Stimulated activated CD4-positive, alpha-beta T cell treated with anti-CD3 and anti-CD28 coated beads, Interleukin-4, amount 100 ng/mL, for 4 hours (primary cell): Measurements from ENCODE around the gene RFC2.
A peak's percentile ranks its signal among the peaks of the same experiment; 100 is the strongest.
"Not testable (repeated sequence)": the region's sequence is repeated elsewhere in the genome, so short reads cannot be mapped to it uniquely, and the experiment has no call there.

Source experiments
- DNase-seq, 2 experiments: peaks; one replicate each; pipeline ENCODE4 v3.0.0-alpha.2; 2020

Gene RFC2

DNA sequence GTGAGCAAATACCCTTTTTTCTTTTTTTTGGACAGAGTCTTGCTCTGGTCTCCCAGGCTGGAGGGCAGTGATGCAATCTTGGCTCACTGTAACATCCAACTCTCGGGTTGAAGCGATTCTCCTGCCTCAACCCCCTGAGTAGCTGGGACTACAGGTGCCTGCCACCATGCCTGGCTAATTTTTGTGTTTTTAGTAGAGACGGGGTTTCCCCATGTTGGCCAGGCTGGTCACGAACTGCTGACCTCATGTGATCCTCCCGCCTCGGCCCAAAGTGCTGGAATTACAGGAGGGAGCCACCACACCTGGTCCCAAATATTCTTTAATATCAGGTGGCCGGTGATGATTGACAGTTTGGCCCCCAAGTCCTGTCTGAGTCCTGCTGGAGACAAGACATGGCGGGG, 37.8 kb downstream of the RFC2 start:
- DNase-seq = no peak

- no peak for DNase-seq
Observed at GRCh38 chr7:74215921-74216320, 38.3 kb downstream of the RFC2 start.

GRCh38 chr7:74214816-74215630, 39.2 kb downstream of the RFC2 start:
- no peak for DNase-seq

- DNase-seq = no peak
Observed at GRCh38 chr7:74212661-74213060, 41.5 kb downstream of the RFC2 start.

DNA sequence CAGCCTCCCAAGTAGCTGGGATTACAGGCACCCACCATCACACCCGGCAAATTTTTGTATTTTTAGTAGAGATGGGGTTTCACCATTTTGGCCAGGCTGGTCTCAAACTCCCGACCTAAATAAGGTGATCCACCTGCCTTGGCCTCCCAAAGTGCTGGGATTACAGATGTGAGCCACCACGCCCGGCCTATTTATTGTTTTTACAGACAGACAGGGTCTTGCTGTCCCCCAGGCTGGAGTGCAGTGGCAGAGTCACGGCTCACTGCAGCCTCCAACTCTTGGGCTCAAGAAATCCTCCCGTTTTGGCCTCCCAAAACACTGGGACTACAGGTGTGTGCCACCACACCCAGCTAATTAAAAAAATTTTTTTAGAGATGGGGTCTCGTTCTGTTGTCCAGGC, 46.0 kb downstream of the RFC2 start:
- DNase-seq = not testable (repeated sequence)

DNA sequence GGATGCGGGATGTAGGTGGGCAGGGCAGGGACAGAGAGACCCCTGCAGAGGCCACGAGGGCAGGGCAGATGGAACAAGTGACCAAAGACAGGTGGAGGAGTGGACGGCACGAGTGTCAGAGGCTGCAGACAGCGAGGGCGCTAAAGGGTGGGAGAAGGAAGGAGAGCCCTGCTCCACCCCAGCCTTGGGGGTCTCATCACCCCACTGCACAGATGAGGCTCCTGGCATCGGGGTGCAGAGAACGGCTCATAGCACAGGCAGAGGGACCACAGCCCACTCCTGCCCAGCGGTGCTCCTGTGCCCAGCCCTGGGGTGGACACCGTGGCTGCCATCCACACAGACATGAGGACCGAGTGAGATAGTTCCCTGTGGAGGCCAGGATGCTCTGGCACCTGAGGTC, 46.6 kb downstream of the RFC2 start:
- DNase-seq = no peak

DNA sequence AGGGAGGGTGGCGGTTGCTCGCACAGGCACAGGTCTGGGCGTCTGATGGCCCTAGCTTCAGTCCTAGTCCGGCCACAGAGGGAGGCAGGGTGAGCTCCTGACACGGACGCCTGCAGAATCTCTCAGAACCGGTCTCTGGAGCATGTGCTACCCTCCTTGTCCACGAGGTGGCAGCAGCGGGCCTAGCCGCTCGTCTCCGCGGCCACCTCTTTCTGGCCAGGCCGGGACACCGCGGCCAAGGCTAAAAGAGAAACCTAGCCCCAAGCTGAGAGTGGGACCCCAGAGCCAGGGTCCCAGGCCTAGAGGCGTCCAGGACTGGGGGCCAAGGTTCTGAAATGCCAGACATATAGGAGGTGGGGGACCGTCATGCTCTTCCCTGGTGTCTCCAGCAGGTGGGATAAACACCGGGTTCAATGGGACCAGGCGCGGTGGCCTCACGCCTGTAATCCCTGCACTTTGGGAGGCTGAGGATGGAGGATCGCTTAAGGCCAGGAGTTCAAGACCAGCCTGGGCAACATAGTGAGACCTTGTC, 47.5 kb downstream of the RFC2 start:
- DNase-seq = peak; percentile 59 to 80

DNA sequence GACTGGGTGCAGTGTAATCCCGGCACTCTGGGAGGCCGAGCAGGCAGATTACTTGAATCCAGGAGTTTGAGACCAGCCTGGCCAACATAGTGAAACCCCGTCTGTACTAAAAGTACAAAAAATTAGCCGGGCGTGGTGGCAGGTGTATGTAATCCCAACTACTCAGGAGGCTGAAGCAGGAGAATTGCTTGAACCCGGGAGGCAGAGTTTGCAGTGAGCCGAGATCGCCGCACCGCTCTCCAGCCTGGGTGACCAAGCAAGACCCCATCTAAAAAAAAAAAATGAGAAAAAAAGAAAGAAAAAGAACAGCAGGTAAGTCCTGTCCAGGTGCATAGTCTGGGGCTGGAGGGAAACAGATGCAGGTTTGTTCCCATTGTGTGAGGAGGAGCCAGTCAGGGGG, 48.1 kb downstream of the RFC2 start:
- DNase-seq = not testable (repeated sequence)

DNA sequence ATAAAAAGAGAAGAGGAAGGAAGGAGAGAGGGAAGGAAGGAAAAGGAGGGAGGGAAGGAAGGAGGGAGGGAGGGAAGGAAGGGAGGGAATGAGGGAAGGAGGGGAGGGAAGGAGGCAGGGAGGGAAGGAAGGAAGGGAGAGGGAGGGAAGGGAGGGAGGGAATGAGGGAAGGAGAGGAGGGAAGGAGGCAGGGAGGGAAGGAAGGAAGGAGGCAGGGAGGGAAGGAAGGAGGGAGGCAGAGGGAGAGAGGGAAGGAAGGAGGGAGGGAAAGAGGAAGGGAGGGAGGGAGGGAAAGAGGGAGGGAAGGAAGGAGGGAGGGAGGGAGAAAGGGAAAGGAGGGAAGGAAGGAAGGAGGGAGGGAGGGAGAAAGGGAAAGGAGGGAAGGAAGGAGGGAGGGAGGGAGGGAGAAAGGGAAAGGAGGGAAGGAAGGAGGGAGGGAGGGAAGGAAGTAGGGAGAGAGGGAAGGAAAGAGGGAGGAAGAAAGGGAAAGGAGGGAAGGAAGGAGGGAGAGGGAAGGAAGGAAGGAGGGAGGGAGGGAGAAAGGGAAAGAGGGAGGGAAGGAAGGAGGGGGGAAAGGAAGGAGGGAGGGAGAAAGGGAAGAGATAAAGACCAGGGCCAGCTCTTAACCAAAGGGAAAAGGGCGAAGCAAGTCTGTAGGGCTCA, 50.1 kb downstream of the RFC2 start:
- no peak for DNase-seq

DNA sequence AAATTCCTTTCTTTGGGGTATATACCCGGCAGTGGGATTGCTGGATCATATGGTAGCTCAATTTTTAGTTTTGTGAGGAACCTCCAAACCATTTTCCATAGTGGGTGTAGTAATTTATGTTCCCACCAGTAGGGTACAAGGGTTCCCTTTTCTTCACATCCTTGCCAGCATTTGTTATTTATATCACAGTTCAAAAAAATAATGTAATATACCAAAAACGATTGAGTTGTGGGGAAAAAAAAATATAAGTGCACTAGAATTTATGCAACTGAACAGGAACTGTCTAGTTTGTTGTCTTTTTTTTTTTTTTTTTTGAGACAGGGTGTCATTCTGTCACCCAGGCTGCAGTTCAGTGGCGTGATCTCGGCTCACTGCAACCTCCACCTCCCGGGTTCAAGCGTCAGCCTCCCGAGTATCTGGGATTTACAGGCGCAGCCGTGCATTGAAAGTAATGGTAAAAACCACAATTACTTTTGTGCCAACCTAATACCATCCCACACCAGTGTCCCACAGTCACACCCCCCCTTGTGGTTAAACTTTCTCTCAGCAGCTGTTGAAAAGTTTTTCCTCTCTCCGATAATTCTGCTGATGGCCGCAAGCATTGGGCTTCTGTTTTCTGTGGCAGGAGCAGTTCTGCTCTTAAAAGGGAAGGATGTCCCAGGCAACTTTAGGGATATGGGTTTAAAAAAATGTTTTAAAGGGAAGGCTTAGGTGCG, 51.2 kb downstream of the RFC2 start:
- no peak for DNase-seq

GRCh38 chr7:74199551-74200355, 54.4 kb downstream of the RFC2 start:
- no peak for DNase-seq

GRCh38 chr7:74197449-74198124, 56.6 kb downstream of the RFC2 start:
- no peak for DNase-seq

GRCh38 chr7:74195968-74196654, 58.1 kb downstream of the RFC2 start:
- DNase-seq = not testable (repeated sequence)

- DNase-seq = not testable (repeated sequence)
Observed at GRCh38 chr7:74195139-74195860, 58.9 kb downstream of the RFC2 start.

- DNase-seq = no peak
Observed at GRCh38 chr7:74194686-74195085, 59.5 kb downstream of the RFC2 start.

- DNase-seq = no peak
Observed at GRCh38 chr7:74193913-74194312, 60.3 kb downstream of the RFC2 start.

GRCh38 chr7:74193054-74193453, 61.1 kb downstream of the RFC2 start:
- DNase-seq = no peak

DNA sequence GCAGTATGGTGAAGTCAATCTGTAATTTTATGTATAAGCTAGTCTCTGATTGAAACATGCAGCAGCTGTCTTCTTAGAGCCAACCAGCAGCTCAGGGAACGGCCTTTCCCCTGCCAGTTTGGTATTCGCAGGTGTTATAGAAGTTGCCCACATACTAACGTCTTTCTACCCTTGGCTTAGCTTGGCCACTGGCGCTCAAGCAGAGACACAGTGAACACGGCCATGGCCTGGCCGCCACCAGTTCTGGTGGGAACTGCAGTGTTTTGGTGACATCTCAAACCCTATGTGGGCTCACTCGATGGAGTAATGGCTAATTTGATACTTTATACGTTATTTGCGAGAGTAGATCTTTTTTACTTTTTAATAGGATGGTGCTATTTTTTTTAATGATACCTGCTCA, 63.0 kb downstream of the RFC2 start:
- no peak for DNase-seq

GRCh38 chr7:74190259-74190658, 63.9 kb downstream of the RFC2 start:
- no peak for DNase-seq

- no peak for DNase-seq
Observed at GRCh38 chr7:74187915-74188675, 66.1 kb downstream of the RFC2 start.
